ENCODE results near the gene RICTOR. TPM values are rescaled to one million over a fixed set of nuclear protein-coding genes. Genes with fewer than 3 reads are reported as not detected.

RICTOR gene
- total and polyA plus RNA-seq, 4 donors = 3.9 to 69.5 (median 31.7) TPM

DNA sequence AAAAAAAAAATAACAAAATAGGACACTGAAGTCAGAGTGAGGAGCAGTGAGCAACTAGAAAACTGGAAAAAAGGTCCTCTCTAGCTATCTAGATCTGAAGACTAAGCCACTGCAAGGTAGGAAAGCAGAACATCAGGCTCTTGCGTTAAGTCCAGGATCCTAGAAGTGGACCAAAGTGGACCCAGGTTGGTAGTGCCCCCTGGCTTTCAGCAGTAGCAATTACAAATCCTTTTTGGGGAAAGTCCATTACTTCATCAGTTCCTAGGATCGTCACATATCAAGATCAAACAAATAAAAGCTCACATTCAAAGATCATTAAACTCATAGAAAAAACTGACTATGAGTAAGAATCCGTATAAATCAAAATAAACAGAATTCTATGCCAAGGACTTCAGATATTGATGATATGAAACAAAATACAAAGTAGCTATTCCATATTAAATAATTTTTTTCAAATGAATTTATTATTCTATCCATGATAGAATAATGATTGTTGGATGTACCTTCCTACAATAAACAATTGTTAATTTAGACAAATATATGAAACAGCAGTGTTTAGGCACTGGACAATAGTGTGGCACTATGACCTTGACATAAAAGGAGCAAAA, 6.5 kb upstream of the RICTOR start:
- H3K36me3 ChIP-seq (ENCODE audit: control insufficient read depth in 1 of 2, insufficient read depth in 2 of 2, low read length in 1 of 2) = no peaks in the 10 kb centered on the region
- ATAC-seq (ENCODE audit: low FRiP score) = peak; percentile 89
- H3K9me3 ChIP-seq (ENCODE audit: control insufficient read depth, low read length) = no peaks in the 10 kb centered on the region
- no peak overlapping the region for H3K27ac ChIP-seq (ENCODE audit: low read depth in 1 of 2, low read length in 2 of 2)
- peak in 1 of 2 donors; percentile 64 for DNase-seq
- no peaks in the 10 kb centered on the region for H3K27me3 ChIP-seq (ENCODE audit: control insufficient read depth in 1 of 2, insufficient read depth in 2 of 2, low read length in 1 of 2)
- WGBS, 2 donors = 4% methylated on average over 3 of the region's 3 CpGs
- intact Hi-C loops (cut with DNase I) = loop anchor here in 1 of 2 donors (5.0 kb wide), 2 partner anchors 73 to 88 kb away; no protein-coding TSS in a partner anchor
- H3K4me3 ChIP-seq (ENCODE audit: low read length in 2 of 2) = no peak overlapping the region
- H3K4me1 ChIP-seq (ENCODE audit: control insufficient read depth in 1 of 2, insufficient read depth in 2 of 2, low read length in 2 of 2) = no peaks in the 10 kb centered on the region

DNA sequence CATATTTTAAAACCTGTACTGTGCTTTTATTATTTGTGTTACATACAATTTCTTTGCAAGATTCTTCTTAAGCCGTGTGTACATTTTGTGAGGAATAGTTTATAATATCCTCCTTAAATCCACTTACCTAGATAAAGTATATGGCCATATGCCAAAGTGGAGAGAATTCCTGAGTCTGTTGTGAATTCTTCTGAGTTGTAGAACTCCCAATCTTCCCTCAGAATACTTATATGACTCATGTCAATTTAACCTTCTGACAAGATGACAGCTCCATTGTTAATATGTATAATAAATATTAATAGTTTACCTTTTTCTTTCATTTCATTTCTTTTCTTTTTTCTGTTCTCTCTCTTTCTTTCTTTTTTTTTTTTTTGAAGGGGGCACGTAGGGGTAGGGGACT, 6.0 kb upstream of the RICTOR start:
- no peaks in the 10 kb centered on the region for H3K36me3 ChIP-seq (ENCODE audit: control insufficient read depth in 1 of 2, insufficient read depth in 2 of 2, low read length in 1 of 2)
- no peak for ATAC-seq (ENCODE audit: low FRiP score)
- no peak overlapping the region for H3K27ac ChIP-seq (ENCODE audit: low read depth in 1 of 2, low read length in 2 of 2)
- H3K9me3 ChIP-seq (ENCODE audit: control insufficient read depth, low read length) = no peaks in the 10 kb centered on the region
- no peak overlapping the region for H3K4me3 ChIP-seq (ENCODE audit: low read length in 2 of 2)
- no peaks in the 10 kb centered on the region for H3K4me1 ChIP-seq (ENCODE audit: control insufficient read depth in 1 of 2, insufficient read depth in 2 of 2, low read length in 2 of 2)
- H3K27me3 ChIP-seq (ENCODE audit: control insufficient read depth in 1 of 2, insufficient read depth in 2 of 2, low read length in 1 of 2) = no peaks in the 10 kb centered on the region
- DNase-seq = no peak
- WGBS, 2 donors = 49 to 52% methylated on average over 2 of the region's 2 CpGs
- intact Hi-C loops (cut with DNase I) = loop anchor here in 1 of 2 donors (5.0 kb wide), 2 partner anchors 73 to 88 kb away; no protein-coding TSS in a partner anchor

DNA sequence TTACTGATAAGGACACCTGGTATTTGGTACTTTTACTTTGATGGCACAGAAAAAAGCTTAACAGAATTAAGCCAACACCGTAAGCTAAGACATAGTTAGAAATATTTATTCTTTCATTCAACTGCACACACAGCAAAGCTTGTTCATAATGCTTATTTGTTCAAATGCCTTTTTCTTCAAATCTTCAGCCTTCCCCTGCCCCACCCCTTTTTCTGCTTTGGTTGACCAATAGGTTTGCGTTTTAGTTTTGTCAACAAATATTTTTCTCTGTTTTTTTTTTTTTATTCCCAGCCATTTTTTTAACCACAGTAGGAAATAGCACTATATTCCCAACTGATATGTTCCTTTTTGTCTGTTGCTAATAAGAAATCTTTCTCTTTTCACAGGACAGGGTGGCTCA, 4.9 kb upstream of the RICTOR start:
- intact Hi-C loops (cut with DNase I) = loop anchor here in 1 of 2 donors (5.0 kb wide), 1 partner anchor 72 kb away; no protein-coding TSS in a partner anchor
- DNase-seq = no peak
- H3K9me3 ChIP-seq (ENCODE audit: control insufficient read depth, low read length) = no peaks in the 10 kb centered on the region
- no peak for ATAC-seq (ENCODE audit: low FRiP score)
- no peak overlapping the region for H3K27ac ChIP-seq (ENCODE audit: low read depth in 1 of 2, low read length in 2 of 2)
- WGBS, 2 donors = 78 to 90% methylated on average over 2 of the region's 2 CpGs
- H3K27me3 ChIP-seq (ENCODE audit: control insufficient read depth in 1 of 2, insufficient read depth in 2 of 2, low read length in 1 of 2) = no peaks in the 10 kb centered on the region
- no peak overlapping the region for H3K4me3 ChIP-seq (ENCODE audit: low read length in 2 of 2)
- H3K36me3 ChIP-seq (ENCODE audit: control insufficient read depth in 1 of 2, insufficient read depth in 2 of 2, low read length in 1 of 2) = no peaks in the 10 kb centered on the region
- H3K4me1 ChIP-seq (ENCODE audit: control insufficient read depth in 1 of 2, insufficient read depth in 2 of 2, low read length in 2 of 2) = no peaks in the 10 kb centered on the region

DNA sequence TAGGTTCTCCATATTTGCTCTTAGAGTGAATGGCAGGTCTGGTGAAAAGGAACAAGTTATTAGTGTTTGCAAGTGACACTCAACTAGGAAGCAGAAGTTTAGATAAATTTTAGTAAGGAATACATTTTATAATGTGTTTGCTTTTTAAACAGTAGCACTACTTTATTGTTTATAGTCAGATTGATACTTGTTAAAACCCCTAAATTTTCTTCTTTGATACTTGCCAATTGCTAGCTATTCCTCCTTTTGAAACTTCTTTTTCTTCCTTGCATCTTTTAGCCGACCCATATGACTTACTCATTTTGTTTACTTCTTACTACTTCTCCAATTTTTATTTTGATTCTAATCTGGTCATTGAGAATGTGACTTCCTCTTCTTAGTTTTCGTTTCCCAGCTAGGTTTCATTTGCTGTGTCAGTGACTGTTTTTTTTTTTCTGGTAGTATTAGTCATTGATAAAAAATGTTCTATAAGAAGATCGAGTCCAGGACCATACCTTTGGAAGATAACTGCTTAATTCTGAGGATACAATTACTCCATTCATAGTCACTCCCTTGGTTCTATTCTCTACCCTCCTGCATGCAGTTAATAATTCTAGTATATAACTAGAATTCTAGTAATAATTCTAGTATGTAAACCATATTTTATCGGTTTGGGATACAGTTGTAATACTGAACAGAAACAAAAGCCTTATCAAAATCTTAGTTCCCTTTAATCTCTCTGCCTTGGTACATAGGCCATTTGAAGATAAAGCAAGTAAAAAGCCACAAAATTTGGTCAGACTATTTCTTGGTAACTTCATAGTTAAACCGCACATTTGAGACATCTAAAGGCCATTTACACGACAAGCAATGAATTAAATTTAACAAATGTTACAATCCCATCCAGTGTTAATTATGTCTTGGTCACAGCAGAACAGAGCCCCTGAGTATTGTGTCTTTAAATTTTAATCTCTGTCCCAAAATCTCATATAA, 2.8 kb upstream of the RICTOR start:
- Histone ChIP-seq H3K27me3 (ENCODE audit: control insufficient read depth in 1 of 2, insufficient read depth in 2 of 2, low read length in 1 of 2) (no peaks in the 10 kb centered on the region), H3K27ac (ENCODE audit: low read depth in 1 of 2, low read length in 2 of 2) (no peak overlapping the region), H3K36me3 (ENCODE audit: control insufficient read depth in 1 of 2, insufficient read depth in 2 of 2, low read length in 1 of 2) (no peaks in the 10 kb centered on the region), H3K4me3 (ENCODE audit: low read length in 2 of 2) (no peak overlapping the region), H3K9me3 (ENCODE audit: control insufficient read depth, low read length) (no peaks in the 10 kb centered on the region), H3K4me1 (ENCODE audit: control insufficient read depth in 1 of 2, insufficient read depth in 2 of 2, low read length in 2 of 2) (no peaks in the 10 kb centered on the region)
- intact Hi-C loops (cut with DNase I) = loop anchor here in 1 of 2 donors (5.0 kb wide), 1 partner anchor 70 kb away; no protein-coding TSS in a partner anchor
- 65 to 74% methylated on average over 6 of the region's 6 CpGs for WGBS, 2 donors
- no peak for DNase-seq
- no peak for ATAC-seq (ENCODE audit: low FRiP score)

DNA sequence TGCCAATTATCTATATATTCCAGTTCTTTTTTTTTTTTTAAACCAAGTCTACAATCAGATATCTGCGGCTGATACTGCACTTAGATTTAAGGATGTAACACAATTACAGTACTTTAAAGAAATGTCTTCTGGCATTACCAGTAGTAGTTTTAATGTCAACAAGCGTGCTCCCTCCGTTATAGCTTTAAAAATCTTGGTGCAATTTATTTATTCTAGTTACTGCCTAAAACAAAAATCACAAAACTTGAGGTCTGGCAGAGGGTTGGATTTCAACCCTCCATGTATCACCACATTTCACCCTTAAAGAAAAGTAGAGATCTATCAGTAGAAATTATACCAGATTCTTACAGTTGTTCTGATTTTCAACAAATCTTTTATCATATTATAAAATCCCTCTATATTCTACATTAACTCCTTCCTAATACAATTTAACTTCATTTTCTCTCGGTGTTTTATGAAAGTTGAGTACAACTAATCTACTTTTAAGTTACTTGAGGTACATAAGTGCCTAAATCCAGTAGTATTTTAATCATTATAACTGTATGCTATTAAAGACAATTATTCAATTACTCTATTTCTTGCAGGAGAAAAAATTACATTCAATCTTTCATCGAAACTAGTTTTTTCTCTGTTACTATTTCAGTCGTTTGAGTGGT, 2.0 kb upstream of the RICTOR start:
- Histone ChIP-seq H3K9me3 (ENCODE audit: control insufficient read depth, low read length) (no peaks in the 10 kb centered on the region), H3K27me3 (ENCODE audit: control insufficient read depth in 1 of 2, insufficient read depth in 2 of 2, low read length in 1 of 2) (no peaks in the 10 kb centered on the region), H3K4me3 (ENCODE audit: low read length in 2 of 2) (no peak overlapping the region), H3K4me1 (ENCODE audit: control insufficient read depth in 1 of 2, insufficient read depth in 2 of 2, low read length in 2 of 2) (no peaks in the 10 kb centered on the region), H3K36me3 (ENCODE audit: control insufficient read depth in 1 of 2, insufficient read depth in 2 of 2, low read length in 1 of 2) (no peaks in the 10 kb centered on the region), H3K27ac (ENCODE audit: low read depth in 1 of 2, low read length in 2 of 2) (no peak overlapping the region)
- DNase-seq = no peak
- WGBS, 2 donors = 91 to 93% methylated on average over 6 of the region's 6 CpGs
- no peak for ATAC-seq (ENCODE audit: low FRiP score)
- intact Hi-C loops (cut with DNase I) = loop anchor here in 1 of 2 donors (5.0 kb wide), 1 partner anchor 69 kb away; no protein-coding TSS in a partner anchor

DNA sequence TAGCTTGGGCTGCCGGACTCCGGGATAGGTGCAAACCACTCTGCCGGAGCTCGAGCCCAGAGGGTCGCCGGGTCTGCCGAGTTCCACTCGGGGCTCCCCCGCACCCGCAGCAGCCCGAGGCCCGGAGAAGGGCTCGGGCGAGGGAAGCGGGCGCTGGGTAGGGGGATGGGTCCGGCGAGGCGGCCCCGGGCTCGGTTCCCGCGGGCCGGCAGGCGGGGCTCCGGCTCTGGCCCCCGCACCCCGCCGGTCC, 507 bp downstream of the RICTOR start:
- Histone ChIP-seq H3K27ac (ENCODE audit: low read depth in 1 of 2, low read length in 2 of 2) (peak overlapping the region; percentile 62 to 66), H3K4me1 (ENCODE audit: control insufficient read depth in 1 of 2, insufficient read depth in 2 of 2, low read length in 2 of 2) (no peaks in the 10 kb centered on the region), H3K9me3 (ENCODE audit: control insufficient read depth, low read length) (no peaks in the 10 kb centered on the region), H3K27me3 (ENCODE audit: control insufficient read depth in 1 of 2, insufficient read depth in 2 of 2, low read length in 1 of 2) (no peaks in the 10 kb centered on the region), H3K4me3 (ENCODE audit: low read length in 2 of 2) (peak overlapping the region; percentile 88 to 89), H3K36me3 (ENCODE audit: control insufficient read depth in 1 of 2, insufficient read depth in 2 of 2, low read length in 1 of 2) (no peaks in the 10 kb centered on the region)
- DNase-seq (no peak), ATAC-seq (ENCODE audit: low FRiP score) (peak; percentile 75)
- intact Hi-C loops (cut with DNase I) = loop anchor here (5.0 kb wide), 2 partner anchors 56 to 226 kb away; partner anchors contain the start of gene OSMR (in 1 of the 2)
- 0 to 1% methylated on average over 21 to 29 of the region's 29 CpGs for WGBS, 2 donors

DNA sequence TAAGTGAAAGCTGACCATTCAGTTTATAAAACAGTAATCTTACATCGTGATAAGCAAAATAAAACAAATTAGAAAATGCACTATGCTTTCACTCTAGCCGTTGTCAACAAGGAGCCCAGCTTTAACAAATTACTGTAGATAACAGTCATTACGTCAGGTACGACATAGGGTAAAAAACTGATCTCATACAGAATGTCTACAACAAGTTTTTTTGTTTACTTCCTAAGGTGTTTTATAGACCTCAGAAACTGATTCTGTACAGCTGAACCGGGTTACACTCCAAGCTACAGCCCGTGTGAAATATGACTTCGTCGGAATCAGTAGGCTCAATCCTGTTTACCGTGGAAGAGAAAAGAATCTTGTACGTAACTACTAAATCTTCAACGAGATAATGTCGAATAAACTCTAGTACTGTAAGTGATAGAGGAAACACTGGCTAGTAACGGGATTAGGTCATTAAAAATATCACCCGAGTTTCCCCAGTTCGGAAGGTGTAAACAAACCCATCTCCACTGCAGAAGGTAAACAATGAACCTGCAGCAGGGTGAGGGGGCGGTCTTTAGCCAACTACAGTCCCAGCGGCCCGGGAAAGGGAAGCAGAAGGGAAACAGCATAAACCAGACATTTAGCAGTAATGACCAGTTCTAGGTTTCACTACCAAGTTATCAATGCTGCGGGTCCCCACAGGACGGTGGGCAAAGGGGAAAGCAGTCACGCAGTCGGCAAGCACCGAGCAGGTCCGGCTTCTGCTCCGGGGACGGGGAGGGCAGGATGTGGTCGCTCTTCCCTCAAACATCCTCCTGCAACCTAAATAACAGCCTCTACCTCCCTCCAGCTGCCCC, 1.1 kb downstream of the RICTOR start:
- no peaks in the 10 kb centered on the region for H3K36me3 ChIP-seq (ENCODE audit: control insufficient read depth in 1 of 2, insufficient read depth in 2 of 2, low read length in 1 of 2)
- H3K4me1 ChIP-seq (ENCODE audit: control insufficient read depth in 1 of 2, insufficient read depth in 2 of 2, low read length in 2 of 2) = no peaks in the 10 kb centered on the region
- ATAC-seq (ENCODE audit: low FRiP score) (peak; percentile 30), DNase-seq (peak; percentile 64 to 78)
- peak overlapping the region in 1 of 2 donors; percentile 66 for H3K27ac ChIP-seq (ENCODE audit: low read depth in 1 of 2, low read length in 2 of 2)
- WGBS, 2 donors = 3 to 5% methylated on average over 27 of the region's 27 CpGs
- H3K4me3 ChIP-seq (ENCODE audit: low read length in 2 of 2) = peak overlapping the region; percentile 88 to 89
- intact Hi-C loops (cut with DNase I) = loop anchor here (5.0 kb wide), 2 partner anchors 56 to 226 kb away; partner anchors contain the start of gene OSMR (in 1 of the 2)
- H3K27me3 ChIP-seq (ENCODE audit: control insufficient read depth in 1 of 2, insufficient read depth in 2 of 2, low read length in 1 of 2) = no peaks in the 10 kb centered on the region
- H3K9me3 ChIP-seq (ENCODE audit: control insufficient read depth, low read length) = no peaks in the 10 kb centered on the region

DNA sequence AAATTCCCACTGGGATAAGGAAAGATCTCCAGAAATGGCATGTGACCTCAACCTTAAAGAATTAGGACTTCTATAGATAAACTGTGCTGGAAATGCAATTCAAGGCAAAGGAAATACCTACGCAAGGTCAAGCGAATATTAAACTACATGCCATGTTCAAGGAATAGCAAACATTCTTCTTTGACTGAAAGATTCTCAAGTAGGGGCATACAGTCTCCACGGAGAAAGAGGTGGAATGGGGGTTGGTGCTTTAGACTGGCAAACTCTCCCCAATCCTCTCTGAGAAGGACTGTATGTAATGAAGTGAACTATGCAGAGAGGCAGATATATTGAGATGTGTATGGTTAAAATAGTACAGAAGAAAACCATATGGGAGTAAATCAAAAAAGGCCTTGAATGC, 6.1 kb downstream of the RICTOR start:
- ATAC-seq (ENCODE audit: low FRiP score) (no peak), DNase-seq (no peak)
- Histone ChIP-seq H3K4me3 (ENCODE audit: low read length in 2 of 2) (no peak overlapping the region), H3K36me3 (ENCODE audit: control insufficient read depth in 1 of 2, insufficient read depth in 2 of 2, low read length in 1 of 2) (peaks cover 0 to 2% of the 10 kb centered on the region in 2 donors), H3K4me1 (ENCODE audit: control insufficient read depth in 1 of 2, insufficient read depth in 2 of 2, low read length in 2 of 2) (peaks cover 0 to 2% of the 10 kb centered on the region in 2 donors), H3K27ac (ENCODE audit: low read depth in 1 of 2, low read length in 2 of 2) (no peak overlapping the region), H3K9me3 (ENCODE audit: control insufficient read depth, low read length) (no peaks in the 10 kb centered on the region), H3K27me3 (ENCODE audit: control insufficient read depth in 1 of 2, insufficient read depth in 2 of 2, low read length in 1 of 2) (no peaks in the 10 kb centered on the region)
- WGBS, 2 donors = 63 to 71% methylated on average over 3 of the region's 3 CpGs
- intact Hi-C loops (cut with DNase I) = no loop called here

Measured in aorta (tissue), 5 donors.